Measurements from ENCODE around the gene L2HGDH.

Gene L2HGDH

DNA sequence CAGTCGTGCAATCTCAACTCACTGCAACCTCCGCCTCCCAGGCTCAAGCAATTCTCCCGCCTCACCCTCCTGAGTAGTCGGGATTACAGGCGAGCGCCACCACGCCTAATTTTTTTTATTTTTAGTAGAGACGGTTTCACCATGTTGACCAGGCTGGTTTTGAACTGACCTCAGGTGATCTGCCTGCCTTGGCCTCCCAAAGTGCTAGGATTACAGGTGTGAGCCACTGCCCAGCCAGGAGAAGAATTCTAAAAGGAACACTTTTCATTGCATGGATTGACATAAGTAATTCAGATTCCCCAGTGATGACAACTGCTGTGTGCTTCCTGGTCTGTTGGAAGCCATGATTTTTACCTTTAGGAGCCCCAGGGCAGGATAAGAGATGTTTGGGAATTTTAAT is 22.2 kb upstream of the L2HGDH start:
- H3K27ac ChIP-seq (replicated peaks), result no peak overlapping the region
- H3K27me3 ChIP-seq (ENCODE audit: insufficient read depth, poor library complexity, severe bottlenecking), result no peaks in the 10 kb centered on the region
- no peak overlapping the region for H3K4me3 ChIP-seq (replicated peaks; ENCODE audit: insufficient read depth, low read length)
- TF ChIP-seq GABPA (IDR thresholded peaks at IDR 0.05; ENCODE audit: low read depth) (no peak), POLR2AphosphoS5 (IDR thresholded peaks at IDR 0.05; ENCODE audit: low read depth) (no peak), SPI1 (IDR thresholded peaks at IDR 0.05; ENCODE audit: borderline replicate concordance, low read depth) (no peak)
- TF ChIP-seq, protein P1, sequence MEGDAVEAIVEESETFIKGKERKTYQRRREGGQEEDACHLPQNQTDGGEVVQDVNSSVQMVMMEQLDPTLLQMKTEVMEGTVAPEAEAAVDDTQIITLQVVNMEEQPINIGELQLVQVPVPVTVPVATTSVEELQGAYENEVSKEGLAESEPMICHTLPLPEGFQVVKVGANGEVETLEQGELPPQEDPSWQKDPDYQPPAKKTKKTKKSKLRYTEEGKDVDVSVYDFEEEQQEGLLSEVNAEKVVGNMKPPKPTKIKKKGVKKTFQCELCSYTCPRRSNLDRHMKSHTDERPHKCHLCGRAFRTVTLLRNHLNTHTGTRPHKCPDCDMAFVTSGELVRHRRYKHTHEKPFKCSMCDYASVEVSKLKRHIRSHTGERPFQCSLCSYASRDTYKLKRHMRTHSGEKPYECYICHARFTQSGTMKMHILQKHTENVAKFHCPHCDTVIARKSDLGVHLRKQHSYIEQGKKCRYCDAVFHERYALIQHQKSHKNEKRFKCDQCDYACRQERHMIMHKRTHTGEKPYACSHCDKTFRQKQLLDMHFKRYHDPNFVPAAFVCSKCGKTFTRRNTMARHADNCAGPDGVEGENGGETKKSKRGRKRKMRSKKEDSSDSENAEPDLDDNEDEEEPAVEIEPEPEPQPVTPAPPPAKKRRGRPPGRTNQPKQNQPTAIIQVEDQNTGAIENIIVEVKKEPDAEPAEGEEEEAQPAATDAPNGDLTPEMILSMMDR (IDR thresholded peaks at IDR 0.05; ENCODE audit: insufficient read depth, low read length), result no peak
- TF ChIP-seq, protein P2, sequence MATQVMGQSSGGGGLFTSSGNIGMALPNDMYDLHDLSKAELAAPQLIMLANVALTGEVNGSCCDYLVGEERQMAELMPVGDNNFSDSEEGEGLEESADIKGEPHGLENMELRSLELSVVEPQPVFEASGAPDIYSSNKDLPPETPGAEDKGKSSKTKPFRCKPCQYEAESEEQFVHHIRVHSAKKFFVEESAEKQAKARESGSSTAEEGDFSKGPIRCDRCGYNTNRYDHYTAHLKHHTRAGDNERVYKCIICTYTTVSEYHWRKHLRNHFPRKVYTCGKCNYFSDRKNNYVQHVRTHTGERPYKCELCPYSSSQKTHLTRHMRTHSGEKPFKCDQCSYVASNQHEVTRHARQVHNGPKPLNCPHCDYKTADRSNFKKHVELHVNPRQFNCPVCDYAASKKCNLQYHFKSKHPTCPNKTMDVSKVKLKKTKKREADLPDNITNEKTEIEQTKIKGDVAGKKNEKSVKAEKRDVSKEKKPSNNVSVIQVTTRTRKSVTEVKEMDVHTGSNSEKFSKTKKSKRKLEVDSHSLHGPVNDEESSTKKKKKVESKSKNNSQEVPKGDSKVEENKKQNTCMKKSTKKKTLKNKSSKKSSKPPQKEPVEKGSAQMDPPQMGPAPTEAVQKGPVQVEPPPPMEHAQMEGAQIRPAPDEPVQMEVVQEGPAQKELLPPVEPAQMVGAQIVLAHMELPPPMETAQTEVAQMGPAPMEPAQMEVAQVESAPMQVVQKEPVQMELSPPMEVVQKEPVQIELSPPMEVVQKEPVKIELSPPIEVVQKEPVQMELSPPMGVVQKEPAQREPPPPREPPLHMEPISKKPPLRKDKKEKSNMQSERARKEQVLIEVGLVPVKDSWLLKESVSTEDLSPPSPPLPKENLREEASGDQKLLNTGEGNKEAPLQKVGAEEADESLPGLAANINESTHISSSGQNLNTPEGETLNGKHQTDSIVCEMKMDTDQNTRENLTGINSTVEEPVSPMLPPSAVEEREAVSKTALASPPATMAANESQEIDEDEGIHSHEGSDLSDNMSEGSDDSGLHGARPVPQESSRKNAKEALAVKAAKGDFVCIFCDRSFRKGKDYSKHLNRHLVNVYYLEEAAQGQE (IDR thresholded peaks at IDR 0.05; ENCODE audit: insufficient replicate concordance, low read depth), result no peak
- DNase-seq (ENCODE audit: low read depth in 1 of 2, low spot score in 1 of 2), result no peak

DNA sequence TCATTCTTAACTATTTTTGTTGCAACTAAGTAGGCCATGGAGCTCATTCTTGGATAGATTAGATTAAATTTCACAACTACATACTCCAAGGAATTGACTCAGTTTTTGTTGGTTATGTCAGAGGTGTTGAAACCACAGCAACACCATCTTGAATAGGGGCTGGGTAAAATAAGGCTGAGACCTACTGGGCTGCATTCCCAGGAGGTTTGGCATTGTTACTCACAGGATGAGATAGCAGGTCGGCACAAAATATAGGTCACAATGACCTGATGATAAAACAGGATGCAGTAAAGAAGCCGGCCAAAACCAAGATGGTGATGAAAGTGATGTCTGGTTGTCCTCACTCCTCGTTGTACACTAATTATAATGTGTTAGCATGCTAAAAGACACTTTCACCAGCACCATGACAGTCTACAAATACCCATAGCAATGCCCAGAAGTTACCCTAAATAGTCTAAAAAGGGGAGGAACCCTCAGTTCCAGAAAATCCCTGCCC is 21.0 kb upstream of the L2HGDH start:
- DNase-seq (ENCODE audit: low read depth in 1 of 2, low spot score in 1 of 2), result peak in 1 of 2 experiments; percentile 47
- no peak overlapping the region for H3K4me3 ChIP-seq (replicated peaks; ENCODE audit: insufficient read depth, low read length)
- TF ChIP-seq GABPA (IDR thresholded peaks at IDR 0.05; ENCODE audit: low read depth), result no peak
- TF ChIP-seq, protein P2 (IDR thresholded peaks at IDR 0.05; ENCODE audit: insufficient replicate concordance, low read depth), result no peak
- no peak for TF ChIP-seq POLR2AphosphoS5 (IDR thresholded peaks at IDR 0.05; ENCODE audit: low read depth)
- TF ChIP-seq, protein P1 (IDR thresholded peaks at IDR 0.05; ENCODE audit: insufficient read depth, low read length), result no peak
- TF ChIP-seq SPI1 (IDR thresholded peaks at IDR 0.05; ENCODE audit: borderline replicate concordance, low read depth), result no peak
- H3K27ac ChIP-seq (replicated peaks), result no peak overlapping the region
- H3K27me3 ChIP-seq (ENCODE audit: insufficient read depth, poor library complexity, severe bottlenecking), result no peaks in the 10 kb centered on the region

DNA sequence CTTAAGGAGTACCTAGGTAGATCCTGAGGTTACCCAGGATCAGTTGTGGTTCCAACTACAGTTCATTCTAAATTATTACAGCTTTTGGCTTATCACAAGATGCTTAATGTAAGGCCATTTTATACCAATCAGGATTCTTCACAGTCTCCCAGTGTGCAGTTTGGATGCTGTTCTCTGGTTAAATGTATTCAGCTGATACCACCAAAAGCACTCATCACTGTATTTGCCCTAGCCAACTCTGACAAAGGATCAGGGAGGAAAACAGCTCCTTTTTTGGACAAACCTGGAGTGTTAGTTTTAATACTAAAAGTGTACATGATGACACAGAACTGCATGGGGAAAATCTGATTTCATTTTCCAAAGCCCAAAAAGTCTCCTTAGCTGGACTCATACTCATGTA is 19.6 kb upstream of the L2HGDH start:
- Histone ChIP-seq H3K27me3 (ENCODE audit: insufficient read depth, poor library complexity, severe bottlenecking) (no peaks in the 10 kb centered on the region), H3K4me3 (replicated peaks; ENCODE audit: insufficient read depth, low read length) (no peak overlapping the region), H3K27ac (replicated peaks) (no peak overlapping the region)
- TF ChIP-seq, protein P2 (IDR thresholded peaks at IDR 0.05; ENCODE audit: insufficient replicate concordance, low read depth), result no peak
- TF ChIP-seq SPI1 (IDR thresholded peaks at IDR 0.05; ENCODE audit: borderline replicate concordance, low read depth) (no peak), POLR2AphosphoS5 (IDR thresholded peaks at IDR 0.05; ENCODE audit: low read depth) (no peak), GABPA (IDR thresholded peaks at IDR 0.05; ENCODE audit: low read depth) (no peak)
- TF ChIP-seq, protein P1 (IDR thresholded peaks at IDR 0.05; ENCODE audit: insufficient read depth, low read length), result no peak
- no peak for DNase-seq (ENCODE audit: low read depth in 1 of 2, low spot score in 1 of 2)
